HepG2 (cell line): ENCODE results near the gene SRSF2. TPM values are rescaled to one million over a fixed set of nuclear protein-coding genes. Genes with fewer than 3 reads are reported as not detected.

Experiments
- FOXO1 ChIP-seq: sonication (generic); formaldehyde crosslinking; IDR thresholded peaks from 2 replicates; pipeline ENCODE4 v1.4.0; 2020; ENCODE audit warnings: missing genetic modification reagents
- HMGXB4 ChIP-seq, 2 experiments: sonication (generic) in 1 of 2; formaldehyde crosslinking in 1 of 2; IDR thresholded peaks; 2 replicates each; pipeline versions ENCODE4 v1.4.0 to v1.6.1; 2018 to 2020; ENCODE audit warnings: missing genetic modification reagents in 2 of 2, borderline replicate concordance in 1 of 2, low read depth in 1 of 2, mild to moderate bottlenecking in 1 of 2, missing biosample characterization in 1 of 2
- LCORL ChIP-seq, 2 experiments: fragments of 450-650 bp in 1 of 2; sonication (generic) in 1 of 2; formaldehyde crosslinking in 1 of 2; IDR thresholded peaks; 2 replicates each; pipeline versions ENCODE4 v1.5.0 to v1.6.1; 2017 to 2020; ENCODE audit warnings: antibody characterized with exemption in 1 of 2, missing genetic modification reagents in 1 of 2
- PAX8 ChIP-seq: sonication (generic); formaldehyde crosslinking; IDR thresholded peaks from 2 replicates; pipeline ENCODE4 v1.8.0; 2022; ENCODE audit warnings: mild to moderate bottlenecking, missing genetic modification reagents, borderline replicate concordance
- TBX2 ChIP-seq: sonication (generic); formaldehyde crosslinking; IDR thresholded peaks from 2 replicates; pipeline ENCODE4 v1.5.0; 2020; ENCODE audit warnings: missing genetic modification reagents, mild to moderate bottlenecking, borderline replicate concordance
- ZBTB33 ChIP-seq: sonication (generic); formaldehyde crosslinking; IDR thresholded peaks from 2 replicates; pipeline ENCODE4 v1.4.0; 2020; ENCODE audit warnings: missing genetic modification reagents
- ZBTB7B ChIP-seq: sonication (generic); formaldehyde crosslinking; IDR thresholded peaks from 2 replicates; pipeline ENCODE4 v1.4.0; 2020; ENCODE audit warnings: missing genetic modification reagents
- ZNF180 ChIP-seq: sonication (generic); formaldehyde crosslinking; IDR thresholded peaks from 2 replicates; pipeline ENCODE4 v1.4.0; 2020; ENCODE audit warnings: low read depth, missing genetic modification reagents, borderline replicate concordance
- ZNF318 ChIP-seq: sonication (generic); formaldehyde crosslinking; IDR thresholded peaks from 2 replicates; pipeline ENCODE4 v1.4.0; 2020; ENCODE audit warnings: mild to moderate bottlenecking, missing genetic modification reagents
- polyA plus RNA-seq, 8 experiments: library from polyadenylated mRNA; depleted of rRNA in 3 of 8; stranded (reverse) in 7 of 8; unstranded in 1 of 8; fragments of >200 nt; fragmentation: Illumina TruSeq in 4 of 8; extraction: Trizol in 4 of 8; gene quantifications; 2 replicates each; pipeline versions ENCODE4 v1.2.1 to v1.2.3, GENCODE V29; 2011 to 2016; ENCODE audit warnings: low read depth in 4 of 8, missing spikeins in 1 of 8, mixed read lengths in 1 of 8; ENCODE audit not compliant: insufficient read depth in 1 of 8
- total RNA-seq, 5 experiments: library from RNA; depleted of rRNA; stranded (reverse); fragments of >200 nt; fragmentation: Illumina TruSeq; extraction: Trizol; gene quantifications; 2 replicates each; pipeline ENCODE4 v1.2.3, GENCODE V29; 2016; ENCODE audit warnings: low read depth in 1 of 5
- TF ChIP-seq, protein P1 (sequence below): sonication (generic); formaldehyde crosslinking; conservative IDR thresholded peaks from 2 replicates; pipeline ENCODE4 v1.8.0; 2022; ENCODE audit warnings: missing genetic modification reagents

Gene SRSF2
- total and polyA plus RNA-seq, 2 of the 13 experiments (the other 11 are each of a cell fraction or from before 2014, with no cell fraction given), result 306 to 319 TPM

DNA sequence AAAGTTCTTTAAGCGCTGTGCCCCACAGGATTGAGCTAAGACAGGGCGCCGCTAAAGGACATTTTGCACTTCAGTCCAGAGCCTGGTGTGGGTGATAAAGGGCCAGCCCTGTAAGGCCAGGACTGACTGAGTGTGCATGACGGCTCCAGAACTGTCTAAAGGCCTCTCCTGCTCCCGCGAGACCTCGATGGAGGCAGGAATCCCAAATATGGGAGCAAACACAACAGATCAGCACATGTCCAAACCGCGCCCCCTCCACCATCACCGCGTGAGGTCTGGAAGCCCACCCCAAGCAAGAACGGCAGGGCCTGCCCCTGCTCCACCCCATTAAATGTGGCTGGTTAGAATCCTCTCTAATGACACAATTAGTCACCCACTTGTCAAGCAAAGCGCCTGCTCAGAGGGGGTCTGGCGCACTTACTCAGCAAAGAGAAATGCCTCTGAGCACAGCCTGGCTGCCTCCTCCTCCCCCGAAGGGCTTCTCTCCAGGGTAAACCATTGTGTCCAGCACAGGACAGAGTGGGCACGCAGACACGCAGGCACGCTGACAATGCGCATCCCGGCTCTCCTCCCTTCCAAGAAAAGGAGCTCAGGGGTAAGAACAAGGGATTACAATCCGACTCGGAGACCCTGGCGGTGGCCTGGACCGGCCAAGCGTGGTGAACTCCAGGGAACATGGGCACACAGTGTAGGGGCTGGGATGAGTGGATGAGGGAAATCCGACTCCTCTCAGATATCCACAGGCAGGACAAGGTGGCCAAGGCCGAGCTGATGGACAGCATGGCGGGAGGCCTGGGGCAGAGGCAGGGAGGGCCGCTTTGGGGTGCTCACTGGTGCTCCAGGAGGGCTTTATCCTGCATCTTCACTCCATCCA, 27.8 kb downstream of the SRSF2 start (continued):
- TF ChIP-seq, protein P1, sequence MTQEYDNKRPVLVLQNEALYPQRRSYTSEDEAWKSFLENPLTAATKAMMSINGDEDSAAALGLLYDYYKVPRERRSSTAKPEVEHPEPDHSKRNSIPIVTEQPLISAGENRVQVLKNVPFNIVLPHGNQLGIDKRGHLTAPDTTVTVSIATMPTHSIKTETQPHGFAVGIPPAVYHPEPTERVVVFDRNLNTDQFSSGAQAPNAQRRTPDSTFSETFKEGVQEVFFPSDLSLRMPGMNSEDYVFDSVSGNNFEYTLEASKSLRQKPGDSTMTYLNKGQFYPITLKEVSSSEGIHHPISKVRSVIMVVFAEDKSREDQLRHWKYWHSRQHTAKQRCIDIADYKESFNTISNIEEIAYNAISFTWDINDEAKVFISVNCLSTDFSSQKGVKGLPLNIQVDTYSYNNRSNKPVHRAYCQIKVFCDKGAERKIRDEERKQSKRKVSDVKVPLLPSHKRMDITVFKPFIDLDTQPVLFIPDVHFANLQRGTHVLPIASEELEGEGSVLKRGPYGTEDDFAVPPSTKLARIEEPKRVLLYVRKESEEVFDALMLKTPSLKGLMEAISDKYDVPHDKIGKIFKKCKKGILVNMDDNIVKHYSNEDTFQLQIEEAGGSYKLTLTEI (CRISPR knock-in tag), result no peak
- TF ChIP-seq PAX8 (CRISPR knock-in tag) (0 out of 2 replicates have a peak, but pooled peaks have one; percentile 74), ZBTB33 (peak; percentile 91), FOXO1 (CRISPR knock-in tag) (0 out of 2 replicates have a peak, but pooled peaks have one; percentile 16), LCORL (IDR thresholded peaks at IDR 0.05) (no peak), LCORL (CRISPR knock-in tag; IDR thresholded peaks at IDR 0.05) (0 out of 2 replicates have a peak, but pooled peaks have one; percentile 27), ZBTB7B (peak; percentile 15; the same call in 1 of the 2 replicates), HMGXB4 (CRISPR knock-in tag; IDR thresholded peaks at IDR 0.05; ENCODE audit: borderline replicate concordance in 1 of 2, low read depth in 1 of 2) (peak in 1 of 2 experiments; percentile 9; a peak in 1 of 4 replicates), ZNF180 (CRISPR knock-in tag) (no peak), ZNF318 (0 out of 2 replicates have a peak, but pooled peaks have one; percentile 26), TBX2 (CRISPR knock-in tag) (peak; percentile 13; the same call in 1 of the 2 replicates)
